DND-41 (cell line): ENCODE measurements around the gene BPIFB6.

ENCODE experiments used
- EZH2 ChIP-seq: IDR thresholded peaks from 3 replicates; pipeline ENCODE4 v1.6.1; 2012; ENCODE audit warnings: borderline replicate concordance, low read depth, mild to moderate bottlenecking, moderate library complexity, low read length, inconsistent platforms; ENCODE audit not compliant: severe bottlenecking
- TF ChIP-seq, protein P1 (sequence below): IDR thresholded peaks from 2 replicates; pipeline ENCODE4 v1.5.1; 2012; ENCODE audit warnings: borderline replicate concordance, low read length, moderate library complexity, mild to moderate bottlenecking; ENCODE audit not compliant: poor library complexity, severe bottlenecking; ENCODE audit errors: extremely low read depth

DNA sequence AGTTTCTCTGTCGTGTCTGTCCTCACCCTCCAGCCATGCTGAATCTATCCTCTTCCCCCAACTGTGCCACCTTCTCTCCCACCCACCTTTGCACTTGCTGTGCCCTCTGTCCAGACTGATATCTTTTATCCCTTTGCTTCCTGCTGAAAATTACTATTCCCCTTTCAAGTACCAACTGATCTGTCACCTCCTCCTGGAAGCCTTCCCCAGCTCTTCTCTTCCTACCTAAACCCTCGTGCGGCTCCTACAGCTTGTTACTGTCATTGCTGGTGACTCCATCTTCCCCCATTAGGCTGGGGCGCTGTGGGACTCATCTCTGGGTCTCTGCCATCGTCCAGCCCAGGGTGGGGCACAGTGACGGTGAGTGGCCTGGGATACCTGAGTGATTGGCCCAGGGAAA, 1.1 kb downstream of the BPIFB6 start:
- TF ChIP-seq, protein P1, sequence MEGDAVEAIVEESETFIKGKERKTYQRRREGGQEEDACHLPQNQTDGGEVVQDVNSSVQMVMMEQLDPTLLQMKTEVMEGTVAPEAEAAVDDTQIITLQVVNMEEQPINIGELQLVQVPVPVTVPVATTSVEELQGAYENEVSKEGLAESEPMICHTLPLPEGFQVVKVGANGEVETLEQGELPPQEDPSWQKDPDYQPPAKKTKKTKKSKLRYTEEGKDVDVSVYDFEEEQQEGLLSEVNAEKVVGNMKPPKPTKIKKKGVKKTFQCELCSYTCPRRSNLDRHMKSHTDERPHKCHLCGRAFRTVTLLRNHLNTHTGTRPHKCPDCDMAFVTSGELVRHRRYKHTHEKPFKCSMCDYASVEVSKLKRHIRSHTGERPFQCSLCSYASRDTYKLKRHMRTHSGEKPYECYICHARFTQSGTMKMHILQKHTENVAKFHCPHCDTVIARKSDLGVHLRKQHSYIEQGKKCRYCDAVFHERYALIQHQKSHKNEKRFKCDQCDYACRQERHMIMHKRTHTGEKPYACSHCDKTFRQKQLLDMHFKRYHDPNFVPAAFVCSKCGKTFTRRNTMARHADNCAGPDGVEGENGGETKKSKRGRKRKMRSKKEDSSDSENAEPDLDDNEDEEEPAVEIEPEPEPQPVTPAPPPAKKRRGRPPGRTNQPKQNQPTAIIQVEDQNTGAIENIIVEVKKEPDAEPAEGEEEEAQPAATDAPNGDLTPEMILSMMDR = no peak
- no peak for TF ChIP-seq EZH2
